ENCODE results near the gene TUBE1.
"Not testable (repeated sequence)": the region's sequence is repeated elsewhere in the genome, so short reads cannot be mapped to it uniquely, and the experiment has no call there.

The TUBE1 gene

GRCh38 chr6:112054555-112055190, 32.6 kb downstream of the TUBE1 start:
- no peaks in the 10 kb centered on the region for H4K20me1 ChIP-seq (ENCODE audit: low read depth, low read length)
- no peaks in the 10 kb centered on the region for H3K9me2 ChIP-seq (replicated peaks; ENCODE audit: insufficient read depth, low read length)
- TF ChIP-seq CTCF (IDR thresholded peaks at IDR 0.05; ENCODE audit: insufficient read depth, low read length, poor library complexity, severe bottlenecking): no peak
- TF ChIP-seq EZH2phosphoT487 (conservative IDR thresholded peaks at IDR 0.05; ENCODE audit: low read length): no peak
- H3K27me3 ChIP-seq (ENCODE audit: low read length): no peaks in the 10 kb centered on the region
- no peak overlapping the region for H3K9ac ChIP-seq (ENCODE audit: low read length)
- no peaks in the 10 kb centered on the region for H3K9me3 ChIP-seq (ENCODE audit: insufficient read depth, low read length)
- H3K36me3 ChIP-seq (ENCODE audit: low read length): no peaks in the 10 kb centered on the region
- no peak overlapping the region for H3K27ac ChIP-seq (ENCODE audit: low read depth, low read length)
- H3K79me2 ChIP-seq (ENCODE audit: insufficient read depth, low read length): no peaks in the 10 kb centered on the region
- no peak overlapping the region for H2AFZ ChIP-seq (ENCODE audit: low read depth, low read length, severe bottlenecking)
- no peaks in the 10 kb centered on the region for H3F3A ChIP-seq (ENCODE audit: insufficient read depth)
- no peak overlapping the region for H3K4me2 ChIP-seq (ENCODE audit: low read depth, low read length, poor library complexity, severe bottlenecking)
- no peak overlapping the region for H3K4me3 ChIP-seq (ENCODE audit: insufficient read depth, low read length, poor library complexity, severe bottlenecking)

- Histone ChIP-seq H3K9ac (ENCODE audit: low read length) (no peak within 1 kb of the TSS), H3K79me2 (ENCODE audit: insufficient read depth, low read length) (no peaks in the 10 kb centered on the region), H3K9me3 (ENCODE audit: insufficient read depth, low read length) (no peaks in the 10 kb centered on the region), H3K9me2 (replicated peaks; ENCODE audit: insufficient read depth, low read length) (no peaks in the 10 kb centered on the region), H3K27me3 (ENCODE audit: low read length) (no peaks in the 10 kb centered on the region), H4K20me1 (ENCODE audit: low read depth, low read length) (no peaks in the 10 kb centered on the region), H3K36me3 (ENCODE audit: low read length) (no peaks in the 10 kb centered on the region), H3K4me3 (ENCODE audit: insufficient read depth, low read length, poor library complexity, severe bottlenecking) (no peak within 1 kb of the TSS), H3F3A (ENCODE audit: insufficient read depth) (no peaks in the 10 kb centered on the region), H2AFZ (ENCODE audit: low read depth, low read length, severe bottlenecking) (no peak within 1 kb of the TSS), H3K4me2 (ENCODE audit: low read depth, low read length, poor library complexity, severe bottlenecking) (no peak within 1 kb of the TSS), H3K27ac (ENCODE audit: low read depth, low read length) (no peak within 1 kb of the TSS)
- TF ChIP-seq EZH2phosphoT487 (conservative IDR thresholded peaks at IDR 0.05; ENCODE audit: low read length): no peak
- no peak for TF ChIP-seq CTCF (IDR thresholded peaks at IDR 0.05; ENCODE audit: insufficient read depth, low read length, poor library complexity, severe bottlenecking)
These were observed 33.3 kb downstream of the TUBE1 start, which contains the start of gene CCN6 for GRCh38 chr6:112054001-112054400. CCN6 (plus strand) TSS chr6:112054104; CDS start chr6:112054358, 254 bp downstream.

- not testable (repeated sequence) for H3K9ac ChIP-seq (ENCODE audit: low read length); H4K20me1 ChIP-seq (ENCODE audit: low read depth, low read length); H3F3A ChIP-seq (ENCODE audit: insufficient read depth); H3K36me3 ChIP-seq (ENCODE audit: low read length); H3K4me2 ChIP-seq (ENCODE audit: low read depth, low read length, poor library complexity, severe bottlenecking); H3K9me3 ChIP-seq (ENCODE audit: insufficient read depth, low read length); H3K79me2 ChIP-seq (ENCODE audit: insufficient read depth, low read length); H3K4me3 ChIP-seq (ENCODE audit: insufficient read depth, low read length, poor library complexity, severe bottlenecking); H3K27ac ChIP-seq (ENCODE audit: low read depth, low read length); H3K27me3 ChIP-seq (ENCODE audit: low read length); H3K9me2 ChIP-seq (replicated peaks; ENCODE audit: insufficient read depth, low read length); H2AFZ ChIP-seq (ENCODE audit: low read depth, low read length, severe bottlenecking)
These were observed 36.0 kb downstream of the TUBE1 start for GRCh38 chr6:112051251-112051740.

GRCh38 chr6:112050429-112050828, 36.9 kb downstream of the TUBE1 start:
- H4K20me1 ChIP-seq (ENCODE audit: low read depth, low read length): no peaks in the 10 kb centered on the region
- no peaks in the 10 kb centered on the region for H3F3A ChIP-seq (ENCODE audit: insufficient read depth)
- no peaks in the 10 kb centered on the region for H3K27me3 ChIP-seq (ENCODE audit: low read length)
- no peaks in the 10 kb centered on the region for H3K79me2 ChIP-seq (ENCODE audit: insufficient read depth, low read length)
- no peak overlapping the region for H3K4me3 ChIP-seq (ENCODE audit: insufficient read depth, low read length, poor library complexity, severe bottlenecking)
- no peak overlapping the region for H3K4me2 ChIP-seq (ENCODE audit: low read depth, low read length, poor library complexity, severe bottlenecking)
- no peak for TF ChIP-seq EZH2phosphoT487 (conservative IDR thresholded peaks at IDR 0.05; ENCODE audit: low read length)
- no peak for TF ChIP-seq CTCF (IDR thresholded peaks at IDR 0.05; ENCODE audit: insufficient read depth, low read length, poor library complexity, severe bottlenecking)
- H3K9me3 ChIP-seq (ENCODE audit: insufficient read depth, low read length): no peaks in the 10 kb centered on the region
- H3K9ac ChIP-seq (ENCODE audit: low read length): no peak overlapping the region
- H3K27ac ChIP-seq (ENCODE audit: low read depth, low read length): no peak overlapping the region
- H2AFZ ChIP-seq (ENCODE audit: low read depth, low read length, severe bottlenecking): no peak overlapping the region
- H3K36me3 ChIP-seq (ENCODE audit: low read length): no peaks in the 10 kb centered on the region
- H3K9me2 ChIP-seq (replicated peaks; ENCODE audit: insufficient read depth, low read length): no peaks in the 10 kb centered on the region
